HEK293 (cell line): Measurements from ENCODE around the gene ZNF462.

Experiments used
- CTCF ChIA-PET: fragments of 350-600 bp; formaldehyde crosslinking; extraction: SDS; loops from one replicate; lab custom pipeline; 2021; ENCODE audit warnings: antibody characterized with exemption; lab: Yijun Ruan, JAX
- POLR2A ChIA-PET: fragments of 300-600 bp; formaldehyde crosslinking; extraction: SDS; loops from one replicate; lab custom pipeline; 2020; ENCODE audit warnings: antibody characterized with exemption, inconsistent platforms; lab: Yijun Ruan, JAX
- H3K27ac ChIP-seq: fragments of 200-500 bp; sonication (Bioruptor generic); 2 replicates; pipeline ENCODE4 v1.5.1; 2014; ENCODE audit warnings: low read depth, low read length, control low read depth, inconsistent platforms; ENCODE audit errors: extremely low read depth
- H3K36me3 ChIP-seq, 2 experiments: fragments of 200-500 bp in 1 of 2; sonication (Bioruptor generic) in 1 of 2; 1 replicate in 1 of 2; 2 replicates in 1 of 2; pipeline ENCODE4 v1.5.1; 2014 to 2017; ENCODE audit warnings: inconsistent platforms in 2 of 2, low read length in 2 of 2; ENCODE audit not compliant: control insufficient read depth in 2 of 2, insufficient read depth in 1 of 2
- H3K4me1 ChIP-seq: fragments of 200-500 bp; sonication (Bioruptor generic); 2 replicates; pipeline ENCODE4 v1.5.1; 2014; ENCODE audit warnings: mild to moderate bottlenecking, low read length, inconsistent platforms; ENCODE audit not compliant: control insufficient read depth, insufficient read depth
- H3K4me3 ChIP-seq: 2 replicates; pipeline ENCODE4 v1.5.1; 2011; ENCODE audit warnings: low read depth, mild to moderate bottlenecking, control low read depth, low read length, moderate library complexity
- H3K9me3 ChIP-seq: fragments of 200-500 bp; sonication (Bioruptor generic); 2 replicates; pipeline ENCODE4 v1.5.1; 2014; ENCODE audit warnings: low read depth, low read length, inconsistent platforms; ENCODE audit not compliant: control insufficient read depth, insufficient read depth
- GLI2 ChIP-seq: fragments of 450-650 bp; formaldehyde crosslinking; IDR thresholded peaks from 2 replicates; pipeline ENCODE4; 2017; ENCODE audit warnings: missing biosample characterization, missing genetic modification characterization, low read depth, borderline replicate concordance
- HOXC10 ChIP-seq: sonication (generic); formaldehyde crosslinking; IDR thresholded peaks from 2 replicates; pipeline ENCODE4 v1.8.1; 2023; ENCODE audit warnings: mild to moderate bottlenecking, missing genetic modification reagents
- MEIS1 ChIP-seq: sonication (generic); formaldehyde crosslinking; IDR thresholded peaks from 2 replicates; pipeline ENCODE4 v1.8.1; 2022; ENCODE audit warnings: missing genetic modification reagents, mild to moderate bottlenecking, borderline replicate concordance
- SALL2 ChIP-seq: fragments of 450-650 bp; formaldehyde crosslinking; IDR thresholded peaks from 2 replicates; pipeline ENCODE4 v1.5.0; 2017; ENCODE audit warnings: missing biosample characterization, mild to moderate bottlenecking, missing genetic modification characterization, borderline replicate concordance
- SP2 ChIP-seq: fragments of 450-650 bp; formaldehyde crosslinking; IDR thresholded peaks from 2 replicates; pipeline ENCODE4 v1.5.1; 2016; ENCODE audit warnings: missing biosample characterization, missing genetic modification characterization
- TCF7L2 ChIP-seq: IDR thresholded peaks from 2 replicates; pipeline ENCODE4 v1.6.1; 2011; ENCODE audit warnings: low read depth, mild to moderate bottlenecking, inconsistent platforms, low read length, moderate library complexity, borderline replicate concordance
- YY2 ChIP-seq: fragments of 450-650 bp; formaldehyde crosslinking; IDR thresholded peaks from 2 replicates; pipeline ENCODE4 v1.5.1; 2016; ENCODE audit warnings: missing biosample characterization, missing genetic modification characterization
- ZBTB8A ChIP-seq: fragments of 450-650 bp; formaldehyde crosslinking; IDR thresholded peaks from 2 replicates; pipeline ENCODE4 v1.5.1; 2016; ENCODE audit warnings: missing biosample characterization, missing genetic modification characterization
- ZNF114 ChIP-seq: fragments of 450-650 bp; formaldehyde crosslinking; IDR thresholded peaks from 2 replicates; pipeline ENCODE4 v1.5.0; 2017; ENCODE audit warnings: missing biosample characterization, missing genetic modification characterization
- ZNF140 ChIP-seq: fragments of 450-650 bp; formaldehyde crosslinking; IDR thresholded peaks from 2 replicates; pipeline ENCODE4 v1.5.1; 2016; ENCODE audit warnings: missing biosample characterization, missing genetic modification characterization
- ZNF169 ChIP-seq: fragments of 450-650 bp; formaldehyde crosslinking; IDR thresholded peaks from 2 replicates; pipeline ENCODE4 v1.5.1; 2016; ENCODE audit warnings: missing biosample characterization, missing genetic modification characterization
- ZNF175 ChIP-seq: fragments of 450-650 bp; formaldehyde crosslinking; IDR thresholded peaks from 2 replicates; pipeline ENCODE4 v1.5.1; 2016; ENCODE audit warnings: missing biosample characterization, missing genetic modification characterization
- ZNF223 ChIP-seq: fragments of 450-650 bp; formaldehyde crosslinking; IDR thresholded peaks from 2 replicates; pipeline ENCODE4 v1.5.1; 2016; ENCODE audit warnings: missing biosample characterization, missing genetic modification characterization
- ZNF302 ChIP-seq: fragments of 450-650 bp; formaldehyde crosslinking; IDR thresholded peaks from 2 replicates; pipeline ENCODE4 v1.5.1; 2016; ENCODE audit warnings: missing biosample characterization, missing genetic modification characterization, low read depth
- ZNF311 ChIP-seq: fragments of 450-650 bp; formaldehyde crosslinking; IDR thresholded peaks from 2 replicates; pipeline ENCODE4 v1.5.1; 2017; ENCODE audit warnings: missing biosample characterization, missing genetic modification characterization, borderline replicate concordance
- ZNF514 ChIP-seq: fragments of 450-650 bp; formaldehyde crosslinking; IDR thresholded peaks from 2 replicates; pipeline ENCODE4 v1.5.1; 2016; ENCODE audit warnings: missing biosample characterization, missing genetic modification characterization
- ZNF529 ChIP-seq: fragments of 450-650 bp; formaldehyde crosslinking; IDR thresholded peaks from 2 replicates; pipeline ENCODE4 v1.5.1; 2017; ENCODE audit warnings: missing genetic modification characterization, missing biosample characterization; ENCODE audit not compliant: insufficient replicate concordance
- ZNF530 ChIP-seq: fragments of 450-650 bp; formaldehyde crosslinking; IDR thresholded peaks from 2 replicates; pipeline ENCODE4 v1.5.1; 2016; ENCODE audit warnings: low read depth, missing biosample characterization, missing genetic modification characterization
- ZNF585B ChIP-seq: fragments of 450-650 bp; formaldehyde crosslinking; IDR thresholded peaks from 2 replicates; pipeline ENCODE4 v1.5.1; 2016; ENCODE audit warnings: missing biosample characterization, missing genetic modification characterization
- ZNF654 ChIP-seq: fragments of 450-650 bp; formaldehyde crosslinking; IDR thresholded peaks from 2 replicates; pipeline ENCODE4 v1.5.1; 2016; ENCODE audit warnings: low read depth, missing biosample characterization, missing genetic modification characterization
- ZNF768 ChIP-seq: fragments of 450-650 bp; formaldehyde crosslinking; IDR thresholded peaks from 2 replicates; pipeline ENCODE4 v1.5.1; 2018; ENCODE audit warnings: missing biosample characterization, mild to moderate bottlenecking, missing genetic modification characterization
- ZNF777 ChIP-seq: fragments of 450-650 bp; formaldehyde crosslinking; IDR thresholded peaks from 2 replicates; pipeline ENCODE4 v1.5.1; 2017; ENCODE audit warnings: missing biosample characterization, missing genetic modification characterization, borderline replicate concordance
- TF ChIP-seq, protein P1 (sequence below): fragments of 450-650 bp; formaldehyde crosslinking; IDR thresholded peaks from 2 replicates; pipeline ENCODE4 v1.5.1; 2016; ENCODE audit warnings: missing biosample characterization, missing genetic modification characterization, borderline replicate concordance
- TF ChIP-seq, protein P2 (sequence below): fragments of 450-650 bp; formaldehyde crosslinking; conservative IDR thresholded peaks from 2 replicates; pipeline ENCODE4 v1.5.1; 2016; ENCODE audit warnings: low read depth, missing biosample characterization, missing genetic modification characterization
- TF ChIP-seq, protein P3 (sequence below): fragments of 450-650 bp; formaldehyde crosslinking; IDR thresholded peaks from 2 replicates; pipeline ENCODE4 v1.5.1; 2016; ENCODE audit warnings: missing biosample characterization, missing genetic modification characterization

ZNF462 gene

DNA sequence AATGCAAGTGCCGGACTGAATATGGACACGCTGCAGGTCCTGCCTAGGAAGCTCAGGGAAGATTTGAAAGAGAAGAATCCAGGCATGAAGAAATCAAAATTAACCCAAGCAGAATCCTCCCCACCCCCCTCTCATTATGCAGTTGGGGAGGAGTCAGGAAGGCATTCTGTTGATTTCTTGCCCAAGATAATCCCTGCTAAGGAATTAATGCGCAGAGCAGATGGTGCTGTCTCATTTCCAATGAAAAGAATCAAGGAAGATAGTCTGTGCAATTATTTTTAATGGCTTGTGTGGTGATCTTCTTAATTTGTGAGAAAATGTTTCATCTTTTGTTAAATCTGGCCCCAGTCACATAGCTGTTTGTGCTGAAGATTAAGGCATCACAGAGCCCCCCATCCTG is 145.0 kb downstream of the ZNF462 start:
- Histone ChIP-seq H3K36me3 (peaks cover 10 to 36% of the 10 kb centered on the region in 2 experiments; a peak in 2 of 3 replicates), H3K27ac (no peak overlapping the region), H3K4me1 (no peaks in the 10 kb centered on the region), H3K4me3 (no peak overlapping the region), H3K9me3 (no peaks in the 10 kb centered on the region)
- POLR2A ChIA-PET: no interaction called here
- CTCF ChIA-PET: no interaction called here
- no peak for TF ChIP-seq ZNF529 (tag by site-specific recombination)

DNA sequence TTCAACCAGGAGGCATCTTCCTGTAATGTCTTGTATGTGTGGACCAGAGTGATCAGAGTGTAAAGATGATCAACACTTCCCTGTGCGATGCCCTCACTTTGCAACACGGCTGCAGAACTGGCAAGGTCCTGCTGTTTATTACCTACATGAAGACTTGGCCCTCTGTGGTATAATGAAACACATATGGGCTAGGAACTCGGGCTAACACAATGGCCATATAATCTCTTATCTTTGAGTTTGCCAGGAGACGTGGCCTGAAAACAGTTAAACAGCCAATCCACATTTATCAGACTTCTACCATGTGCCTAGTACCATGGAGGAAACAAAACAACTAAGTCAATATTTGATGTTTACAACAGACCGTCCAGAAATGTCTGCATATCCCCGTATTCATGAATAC is 145.5 kb downstream of the ZNF462 start:
- Histone ChIP-seq H3K4me3 (no peak overlapping the region), H3K36me3 (peaks cover 10 to 32% of the 10 kb centered on the region in 2 experiments; a peak in 2 of 3 replicates)
- TF ChIP-seq YY2 (tag by site-specific recombination) (no peak), ZNF311 (no peak), ZNF169 (no peak), ZNF114 (tag by site-specific recombination) (no peak), GLI2 (no peak), HOXC10 (CRISPR knock-in tag) (no peak), ZNF175 (tag by site-specific recombination) (no peak), ZNF768 (tag by site-specific recombination) (no peak), ZNF140 (no peak), ZNF223 (tag by site-specific recombination) (no peak), ZNF654 (tag by site-specific recombination) (no peak), ZBTB8A (tag by site-specific recombination) (no peak), ZNF530 (tag by site-specific recombination) (no peak), ZNF302 (tag by site-specific recombination) (no peak), ZNF585B (tag by site-specific recombination) (no peak)
- TF ChIP-seq, protein P1, sequence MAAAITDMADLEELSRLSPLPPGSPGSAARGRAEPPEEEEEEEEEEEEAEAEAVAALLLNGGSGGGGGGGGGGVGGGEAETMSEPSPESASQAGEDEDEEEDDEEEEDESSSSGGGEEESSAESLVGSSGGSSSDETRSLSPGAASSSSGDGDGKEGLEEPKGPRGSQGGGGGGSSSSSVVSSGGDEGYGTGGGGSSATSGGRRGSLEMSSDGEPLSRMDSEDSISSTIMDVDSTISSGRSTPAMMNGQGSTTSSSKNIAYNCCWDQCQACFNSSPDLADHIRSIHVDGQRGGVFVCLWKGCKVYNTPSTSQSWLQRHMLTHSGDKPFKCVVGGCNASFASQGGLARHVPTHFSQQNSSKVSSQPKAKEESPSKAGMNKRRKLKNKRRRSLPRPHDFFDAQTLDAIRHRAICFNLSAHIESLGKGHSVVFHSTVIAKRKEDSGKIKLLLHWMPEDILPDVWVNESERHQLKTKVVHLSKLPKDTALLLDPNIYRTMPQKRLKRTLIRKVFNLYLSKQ: no peak
- TF ChIP-seq, protein P2, sequence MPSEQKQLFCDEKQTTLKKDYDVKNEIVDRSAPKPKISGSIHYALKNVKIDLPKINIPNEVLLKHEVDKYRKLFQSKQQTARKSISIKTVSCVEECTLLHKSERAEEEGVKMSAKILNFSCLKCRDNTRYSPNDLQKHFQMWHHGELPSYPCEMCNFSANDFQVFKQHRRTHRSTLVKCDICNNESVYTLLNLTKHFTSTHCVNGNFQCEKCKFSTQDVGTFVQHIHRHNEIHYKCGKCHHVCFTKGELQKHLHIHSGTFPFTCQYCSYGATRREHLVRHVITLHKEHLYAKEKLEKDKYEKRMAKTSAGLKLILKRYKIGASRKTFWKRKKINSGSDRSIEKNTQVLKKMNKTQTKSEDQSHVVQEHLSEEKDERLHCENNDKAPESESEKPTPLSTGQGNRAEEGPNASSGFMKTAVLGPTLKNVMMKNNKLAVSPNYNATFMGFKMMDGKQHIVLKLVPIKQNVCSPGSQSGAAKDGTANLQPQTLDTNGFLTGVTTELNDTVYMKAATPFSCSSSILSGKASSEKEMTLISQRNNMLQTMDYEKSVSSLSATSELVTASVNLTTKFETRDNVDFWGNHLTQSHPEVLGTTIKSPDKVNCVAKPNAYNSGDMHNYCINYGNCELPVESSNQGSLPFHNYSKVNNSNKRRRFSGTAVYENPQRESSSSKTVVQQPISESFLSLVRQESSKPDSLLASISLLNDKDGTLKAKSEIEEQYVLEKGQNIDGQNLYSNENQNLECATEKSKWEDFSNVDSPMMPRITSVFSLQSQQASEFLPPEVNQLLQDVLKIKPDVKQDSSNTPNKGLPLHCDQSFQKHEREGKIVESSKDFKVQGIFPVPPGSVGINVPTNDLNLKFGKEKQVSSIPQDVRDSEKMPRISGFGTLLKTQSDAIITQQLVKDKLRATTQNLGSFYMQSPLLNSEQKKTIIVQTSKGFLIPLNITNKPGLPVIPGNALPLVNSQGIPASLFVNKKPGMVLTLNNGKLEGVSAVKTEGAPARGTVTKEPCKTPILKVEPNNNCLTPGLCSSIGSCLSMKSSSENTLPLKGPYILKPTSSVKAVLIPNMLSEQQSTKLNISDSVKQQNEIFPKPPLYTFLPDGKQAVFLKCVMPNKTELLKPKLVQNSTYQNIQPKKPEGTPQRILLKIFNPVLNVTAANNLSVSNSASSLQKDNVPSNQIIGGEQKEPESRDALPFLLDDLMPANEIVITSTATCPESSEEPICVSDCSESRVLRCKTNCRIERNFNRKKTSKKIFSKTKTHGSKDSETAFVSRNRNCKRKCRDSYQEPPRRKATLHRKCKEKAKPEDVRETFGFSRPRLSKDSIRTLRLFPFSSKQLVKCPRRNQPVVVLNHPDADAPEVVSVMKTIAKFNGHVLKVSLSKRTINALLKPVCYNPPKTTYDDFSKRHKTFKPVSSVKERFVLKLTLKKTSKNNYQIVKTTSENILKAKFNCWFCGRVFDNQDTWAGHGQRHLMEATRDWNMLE (tag by site-specific recombination): no peak
- TF ChIP-seq, all 188 proteins: peak for 0
- CTCF ChIA-PET: no interaction called here
- Histone ChIP-seq H3K4me1 (no peaks in the 10 kb centered on the region), H3K27ac (no peak overlapping the region), H3K9me3 (no peaks in the 10 kb centered on the region)
- POLR2A ChIA-PET: no interaction called here

DNA sequence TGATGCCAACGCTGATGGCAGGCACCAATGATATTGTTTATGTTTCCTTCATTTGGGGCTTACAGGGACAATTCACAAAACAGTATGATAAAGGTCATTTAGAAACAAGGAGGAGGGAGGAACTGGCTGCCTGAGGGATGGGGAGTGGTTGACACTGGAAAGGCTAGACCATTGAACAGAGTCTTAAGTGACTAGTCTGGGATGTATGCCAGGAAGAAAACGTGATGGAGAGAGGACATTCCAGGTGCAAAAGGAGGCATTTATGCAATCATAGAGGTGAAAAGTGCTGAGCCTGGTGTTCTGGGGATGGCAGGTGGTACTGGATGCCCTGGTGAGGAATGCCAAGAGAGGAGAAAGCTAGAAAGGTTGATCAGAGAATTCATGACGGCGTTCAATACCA is 153.4 kb downstream of the ZNF462 start:
- POLR2A ChIA-PET: no interaction called here
- Histone ChIP-seq H3K4me3 (no peak overlapping the region), H3K27ac (no peak overlapping the region), H3K36me3 (peaks cover 0 to 5% of the 10 kb centered on the region in 2 experiments; a peak in 1 of 3 replicates), H3K9me3 (no peaks in the 10 kb centered on the region), H3K4me1 (no peaks in the 10 kb centered on the region)
- CTCF ChIA-PET: no interaction called here
- TF ChIP-seq SALL2 (tag by site-specific recombination) (no peak), TCF7L2 (no peak), SP2 (no peak), MEIS1 (CRISPR knock-in tag) (no peak), ZNF514 (tag by site-specific recombination) (no peak), ZNF777 (tag by site-specific recombination) (no peak), ZNF529 (tag by site-specific recombination) (no peak)
- TF ChIP-seq, protein P3, sequence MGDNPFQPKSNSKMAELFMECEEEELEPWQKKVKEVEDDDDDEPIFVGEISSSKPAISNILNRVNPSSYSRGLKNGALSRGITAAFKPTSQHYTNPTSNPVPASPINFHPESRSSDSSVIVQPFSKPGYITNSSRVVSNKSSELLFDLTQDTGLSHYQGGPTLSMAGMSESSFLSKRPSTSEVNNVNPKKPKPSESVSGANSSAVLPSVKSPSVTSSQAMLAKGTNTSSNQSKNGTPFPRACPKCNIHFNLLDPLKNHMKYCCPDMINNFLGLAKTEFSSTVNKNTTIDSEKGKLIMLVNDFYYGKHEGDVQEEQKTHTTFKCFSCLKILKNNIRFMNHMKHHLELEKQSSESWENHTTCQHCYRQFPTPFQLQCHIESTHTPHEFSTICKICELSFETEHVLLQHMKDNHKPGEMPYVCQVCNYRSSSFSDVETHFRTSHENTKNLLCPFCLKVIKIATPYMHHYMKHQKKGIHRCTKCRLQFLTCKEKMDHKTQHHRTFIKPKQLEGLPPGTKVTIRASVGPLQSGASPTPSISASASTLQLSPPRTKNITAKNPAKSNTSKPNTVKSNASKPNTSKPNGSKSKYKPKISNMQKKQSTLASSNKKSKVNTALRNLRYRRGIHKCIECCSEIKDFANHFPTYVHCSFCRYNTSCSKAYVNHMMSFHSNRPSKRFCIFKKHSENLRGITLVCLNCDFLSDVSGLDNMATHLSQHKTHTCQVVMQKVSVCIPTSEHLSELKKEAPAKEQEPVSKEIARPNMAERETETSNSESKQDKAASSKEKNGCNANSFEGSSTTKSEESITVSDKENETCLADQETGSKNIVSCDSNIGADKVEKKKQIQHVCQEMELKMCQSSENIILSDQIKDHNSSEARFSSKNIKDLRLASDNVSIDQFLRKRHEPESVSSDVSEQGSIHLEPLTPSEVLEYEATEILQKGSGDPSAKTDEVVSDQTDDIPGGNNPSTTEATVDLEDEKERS: no peak
